Neutrophil (primary cell): ENCODE data around the gene CDK17.

ENCODE experiments used
- H3K27ac ChIP-seq: fragments of 200-600 bp; sonication (generic); 2 replicates; pipeline ENCODE4 v1.5.1; 2016; ENCODE audit warnings: mild to moderate bottlenecking, moderate library complexity
- H3K27me3 ChIP-seq: fragments of 200-600 bp; sonication (generic); 2 replicates; pipeline ENCODE4 v1.6.0; 2016; ENCODE audit warnings: mild to moderate bottlenecking
- H3K36me3 ChIP-seq: fragments of 200-600 bp; sonication (generic); 2 replicates; pipeline ENCODE4 v1.5.1; 2017
- H3K4me1 ChIP-seq, 2 experiments: fragments of 200-600 bp in 1 of 2; sonication (generic) in 1 of 2; 1 replicate in 1 of 2; 2 replicates in 1 of 2; pipeline versions ENCODE4 v1.5.1 to v1.6.1; 2013 to 2016; ENCODE audit warnings: low read depth in 1 of 2, low read length in 1 of 2, mild to moderate bottlenecking in 1 of 2, moderate library complexity in 1 of 2; ENCODE audit not compliant: control insufficient read depth in 1 of 2, insufficient read depth in 1 of 2
- H3K4me3 ChIP-seq, 2 experiments: fragments of 200-600 bp in 1 of 2; sonication (generic) in 1 of 2; 1 replicate in 1 of 2; 2 replicates in 1 of 2; pipeline ENCODE4 v1.5.1; 2013 to 2016; ENCODE audit warnings: low read depth in 1 of 2, low read length in 1 of 2, mild to moderate bottlenecking in 1 of 2, moderate library complexity in 1 of 2
- H3K9me3 ChIP-seq: fragments of 200-600 bp; sonication (generic); 2 replicates; pipeline ENCODE4 v1.5.1; 2016
- TF ChIP-seq, protein P1 (sequence below): fragments of 200-600 bp; sonication (generic); IDR thresholded peaks from 2 replicates; pipeline ENCODE4 v1.5.1; 2016; ENCODE audit warnings: antibody characterized with exemption

CDK17 gene

DNA sequence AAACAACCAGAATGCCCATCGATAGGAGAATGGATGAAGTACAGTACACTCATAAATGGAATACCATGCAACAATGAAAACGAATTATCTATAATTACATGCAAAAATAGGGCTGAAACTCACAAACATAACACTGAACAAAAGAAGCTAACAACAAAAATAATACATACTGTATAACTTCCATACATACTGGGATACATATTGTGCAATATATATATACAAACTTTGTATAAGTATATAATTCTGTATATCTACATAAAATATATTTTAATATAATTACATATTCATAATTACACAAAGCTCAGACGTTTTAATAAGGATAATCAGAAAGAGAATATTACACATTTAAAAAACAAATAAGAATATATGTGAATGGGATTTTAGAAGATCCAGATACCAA lies 90.2 kb downstream of the CDK17 start:
- peaks cover 27% of the 10 kb centered on the region for H3K36me3 ChIP-seq
- TF ChIP-seq, protein P1, sequence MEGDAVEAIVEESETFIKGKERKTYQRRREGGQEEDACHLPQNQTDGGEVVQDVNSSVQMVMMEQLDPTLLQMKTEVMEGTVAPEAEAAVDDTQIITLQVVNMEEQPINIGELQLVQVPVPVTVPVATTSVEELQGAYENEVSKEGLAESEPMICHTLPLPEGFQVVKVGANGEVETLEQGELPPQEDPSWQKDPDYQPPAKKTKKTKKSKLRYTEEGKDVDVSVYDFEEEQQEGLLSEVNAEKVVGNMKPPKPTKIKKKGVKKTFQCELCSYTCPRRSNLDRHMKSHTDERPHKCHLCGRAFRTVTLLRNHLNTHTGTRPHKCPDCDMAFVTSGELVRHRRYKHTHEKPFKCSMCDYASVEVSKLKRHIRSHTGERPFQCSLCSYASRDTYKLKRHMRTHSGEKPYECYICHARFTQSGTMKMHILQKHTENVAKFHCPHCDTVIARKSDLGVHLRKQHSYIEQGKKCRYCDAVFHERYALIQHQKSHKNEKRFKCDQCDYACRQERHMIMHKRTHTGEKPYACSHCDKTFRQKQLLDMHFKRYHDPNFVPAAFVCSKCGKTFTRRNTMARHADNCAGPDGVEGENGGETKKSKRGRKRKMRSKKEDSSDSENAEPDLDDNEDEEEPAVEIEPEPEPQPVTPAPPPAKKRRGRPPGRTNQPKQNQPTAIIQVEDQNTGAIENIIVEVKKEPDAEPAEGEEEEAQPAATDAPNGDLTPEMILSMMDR, result no peak
- no peak overlapping the region for H3K4me3 ChIP-seq
- no peaks in the 10 kb centered on the region for H3K27me3 ChIP-seq
- no peaks in the 10 kb centered on the region for H3K9me3 ChIP-seq
- no peak overlapping the region for H3K27ac ChIP-seq
- no peaks in the 10 kb centered on the region for H3K4me1 ChIP-seq

DNA sequence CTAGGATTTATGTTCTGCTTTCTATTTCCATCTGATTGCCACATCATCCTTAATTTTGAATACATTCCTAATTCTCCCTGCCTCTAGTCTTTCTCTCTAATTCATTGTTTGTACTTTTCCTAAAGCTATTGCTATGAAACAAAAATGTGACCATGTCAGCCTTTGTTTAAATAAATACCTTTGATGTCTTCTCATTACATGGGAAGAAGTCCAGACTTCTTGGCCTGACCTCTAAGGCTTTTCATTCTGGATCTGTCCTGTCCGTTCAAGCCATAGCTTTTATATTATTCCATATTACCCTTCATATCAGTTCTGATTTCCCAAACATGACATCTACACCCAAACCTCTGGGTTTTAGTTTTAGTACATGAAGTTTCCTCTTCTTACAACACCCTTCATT lies 91.4 kb downstream of the CDK17 start:
- Histone ChIP-seq H3K36me3 (peaks cover 37% of the 10 kb centered on the region), H3K4me1 (no peaks in the 10 kb centered on the region), H3K9me3 (no peaks in the 10 kb centered on the region), H3K27ac (no peak overlapping the region), H3K4me3 (no peak overlapping the region), H3K27me3 (no peaks in the 10 kb centered on the region)
- TF ChIP-seq, protein P1, result no peak

DNA sequence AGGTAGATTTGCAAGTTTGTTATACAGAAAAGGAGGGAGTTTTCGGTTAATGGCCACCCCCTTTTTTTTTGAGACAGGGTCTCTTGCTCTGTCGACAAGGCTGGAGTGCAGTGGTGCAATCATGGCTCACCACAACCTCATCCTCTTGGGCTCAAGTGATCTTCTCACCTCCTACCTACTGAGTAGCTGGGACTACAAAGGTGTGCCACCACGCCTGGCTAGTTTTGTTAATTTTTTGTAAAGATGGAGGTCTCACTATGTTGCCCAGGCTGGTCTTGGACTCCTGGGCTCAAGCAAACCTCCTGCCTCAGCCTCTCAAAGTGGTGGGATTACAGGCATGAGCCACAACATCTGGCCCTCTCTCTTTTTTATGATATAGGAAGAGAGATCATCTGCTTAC lies 94.6 kb downstream of the CDK17 start:
- TF ChIP-seq, protein P1, result no peak

DNA sequence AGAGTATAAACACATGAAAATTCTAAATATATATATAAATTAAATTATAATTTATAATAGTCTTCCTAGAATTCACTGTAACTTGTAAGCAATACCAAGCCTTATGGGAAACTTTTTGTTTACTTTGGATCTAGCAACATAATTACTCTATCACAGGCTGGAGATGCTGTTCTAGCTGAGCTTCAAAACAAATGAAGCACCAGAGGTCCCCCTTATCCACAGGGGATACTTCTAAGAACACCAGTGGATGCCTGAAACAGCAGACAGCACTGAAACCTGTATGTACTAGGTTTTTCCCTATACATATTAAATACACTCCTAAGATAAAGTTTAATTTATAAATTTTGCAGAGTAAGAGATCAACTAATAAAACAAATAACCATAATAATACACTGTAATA lies 96.6 kb downstream of the CDK17 start:
- Histone ChIP-seq H3K4me3 (no peak overlapping the region), H3K36me3 (peaks cover 42% of the 10 kb centered on the region), H3K27ac (no peak overlapping the region), H3K9me3 (no peaks in the 10 kb centered on the region), H3K4me1 (no peaks in the 10 kb centered on the region), H3K27me3 (no peaks in the 10 kb centered on the region)
- TF ChIP-seq, protein P1, result no peak

More for the DNA sequence above, 94.6 kb downstream of the CDK17 start:
- Histone ChIP-seq H3K4me3 (no peak overlapping the region), H3K36me3 (peaks cover 27% of the 10 kb centered on the region), H3K9me3 (no peaks in the 10 kb centered on the region), H3K27me3 (no peaks in the 10 kb centered on the region), H3K27ac (no peak overlapping the region), H3K4me1 (no peaks in the 10 kb centered on the region)

DNA sequence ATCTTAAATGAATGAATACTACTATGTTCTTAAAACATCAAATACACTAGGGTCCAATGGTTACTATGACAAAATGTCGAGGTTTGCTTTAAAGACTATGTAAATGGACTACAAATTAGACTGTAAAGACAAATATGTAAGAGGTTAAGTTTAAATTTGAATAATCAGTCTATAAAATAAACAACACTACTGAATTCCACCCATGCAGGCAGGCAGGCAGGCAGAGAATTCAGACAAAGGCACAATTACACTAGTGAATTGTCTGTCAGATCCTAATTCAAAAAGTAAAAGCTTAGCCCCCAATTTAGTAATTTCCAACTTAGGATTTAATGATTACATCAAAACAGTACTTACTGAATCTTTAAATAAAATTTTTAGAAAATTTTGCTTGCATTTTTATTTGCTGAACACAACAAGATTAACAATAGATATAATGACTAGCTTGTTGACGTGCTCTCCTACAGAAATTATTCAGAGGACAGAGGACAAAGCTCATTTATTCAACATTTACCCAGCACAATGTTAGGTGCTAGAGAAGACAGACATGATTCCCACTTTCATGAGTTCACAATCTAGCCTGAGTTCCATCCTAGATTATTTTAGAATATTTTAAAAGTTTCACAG lies 97.4 kb downstream of the CDK17 start:
- no peak overlapping the region for H3K4me3 ChIP-seq
- H3K27ac ChIP-seq, result no peak overlapping the region
- no peaks in the 10 kb centered on the region for H3K4me1 ChIP-seq
- no peaks in the 10 kb centered on the region for H3K9me3 ChIP-seq
- H3K36me3 ChIP-seq, result peaks cover 47% of the 10 kb centered on the region
- no peaks in the 10 kb centered on the region for H3K27me3 ChIP-seq
- TF ChIP-seq, protein P1, result no peak
